Lower lobe of right lung (tissue), 2 donors: ENCODE measurements around the gene TMEM138. TPM values are rescaled to one million over a fixed set of nuclear protein-coding genes. Genes with fewer than 3 reads are reported as not detected.

Source experiments
- ATAC-seq, 2 donors: fragments of 200-7000 bp; cut with Tn5 transposase; one replicate each; pipeline ENCODE4 v1.9.1; 2020 to 2022; ENCODE audit warnings: mild to moderate bottlenecking in 2 of 2, moderate library complexity in 2 of 2
- DNase-seq: peaks from one replicate; pipeline ENCODE4 v3.0.0-alpha.2; 2020
- H3K27ac ChIP-seq: fragments of 200-600 bp; one replicate; pipeline ENCODE4 v1.8.0; 2022
- H3K27me3 ChIP-seq: fragments of 200-600 bp; one replicate; pipeline ENCODE4 v1.8.0; 2022; ENCODE audit warnings: low read depth
- H3K36me3 ChIP-seq: fragments of 200-600 bp; one replicate; pipeline ENCODE4 v1.8.0; 2022; ENCODE audit warnings: mild to moderate bottlenecking
- H3K4me1 ChIP-seq: fragments of 200-600 bp; one replicate; pipeline ENCODE4 v1.8.0; 2022
- H3K4me3 ChIP-seq: fragments of 200-600 bp; one replicate; pipeline ENCODE4 v1.8.0; 2022; ENCODE audit warnings: mild to moderate bottlenecking
- H3K9me3 ChIP-seq: fragments of 200-600 bp; one replicate; pipeline ENCODE4 v1.8.0; 2022
- CTCF ChIP-seq: fragments of 200-600 bp; IDR thresholded peaks from one replicate; pipeline ENCODE4 v1.8.0; 2022; ENCODE audit warnings: antibody characterized with exemption, mild to moderate bottlenecking
- intact Hi-C: fragments of 100-400 bp; cut with DNase I; formaldehyde crosslinking; loops from one replicate; pipeline ENCODE4 v1.11.0; 2022
- total RNA-seq: library from RNA; stranded (reverse); fragmentation: NEBNext Ultra II Directional; extraction: Animal tissue kit (Norgen Biotek cat#: 25700); gene quantifications from one replicate; pipeline ENCODE4 v1.2.1, GENCODE V29; 2021
- donor health status: DM: no; HTN: yes; CAD: no; lungs with severe emphysema.

TMEM138 gene
- total RNA-seq, 1 donor from 2014 or later: 38.9 TPM

GRCh38 chr11:61343792-61344745 is 18.1 kb upstream of the TMEM138 start:
- Histone ChIP-seq H3K9me3 (no peaks in the 10 kb centered on the region), H3K4me3 (no peak overlapping the region), H3K27ac (no peak overlapping the region), H3K36me3 (peaks cover 48% of the 10 kb centered on the region), H3K27me3 (no peaks in the 10 kb centered on the region), H3K4me1 (no peaks in the 10 kb centered on the region)
- no peak for DNase-seq
- no peak for ATAC-seq
- no peak for TF ChIP-seq CTCF
- intact Hi-C loops: no loop called here

DNA sequence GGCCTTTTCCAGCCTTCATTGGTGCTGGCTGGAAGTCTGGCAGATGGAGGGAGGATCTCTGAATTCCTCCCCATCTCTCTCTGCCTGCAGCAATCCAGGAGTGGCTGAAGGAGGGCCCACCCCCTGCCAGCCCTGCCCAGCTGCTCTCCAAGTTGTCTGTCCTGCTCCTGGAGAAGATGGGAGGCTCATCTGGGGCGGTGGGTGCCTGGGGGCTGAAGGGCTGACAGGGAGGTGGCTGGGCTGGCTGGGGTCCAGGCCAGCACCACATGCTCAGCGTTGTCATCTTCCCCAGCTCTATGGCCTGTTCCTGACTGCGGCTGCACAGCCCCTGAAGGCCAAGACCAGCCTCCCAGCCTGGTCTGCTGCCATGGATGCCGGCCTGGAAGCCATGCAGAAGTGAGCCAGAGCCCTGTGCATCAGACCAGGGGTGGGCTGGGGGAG is 17.0 kb upstream of the TMEM138 start:
- no peak for ATAC-seq
- no peak overlapping the region for H3K27ac ChIP-seq
- H3K36me3 ChIP-seq: peaks cover 59% of the 10 kb centered on the region
- intact Hi-C loops: no loop called here
- H3K4me1 ChIP-seq: no peaks in the 10 kb centered on the region
- no peaks in the 10 kb centered on the region for H3K9me3 ChIP-seq
- no peak for TF ChIP-seq CTCF
- no peak for DNase-seq
- no peak overlapping the region for H3K4me3 ChIP-seq
- no peaks in the 10 kb centered on the region for H3K27me3 ChIP-seq

DNA sequence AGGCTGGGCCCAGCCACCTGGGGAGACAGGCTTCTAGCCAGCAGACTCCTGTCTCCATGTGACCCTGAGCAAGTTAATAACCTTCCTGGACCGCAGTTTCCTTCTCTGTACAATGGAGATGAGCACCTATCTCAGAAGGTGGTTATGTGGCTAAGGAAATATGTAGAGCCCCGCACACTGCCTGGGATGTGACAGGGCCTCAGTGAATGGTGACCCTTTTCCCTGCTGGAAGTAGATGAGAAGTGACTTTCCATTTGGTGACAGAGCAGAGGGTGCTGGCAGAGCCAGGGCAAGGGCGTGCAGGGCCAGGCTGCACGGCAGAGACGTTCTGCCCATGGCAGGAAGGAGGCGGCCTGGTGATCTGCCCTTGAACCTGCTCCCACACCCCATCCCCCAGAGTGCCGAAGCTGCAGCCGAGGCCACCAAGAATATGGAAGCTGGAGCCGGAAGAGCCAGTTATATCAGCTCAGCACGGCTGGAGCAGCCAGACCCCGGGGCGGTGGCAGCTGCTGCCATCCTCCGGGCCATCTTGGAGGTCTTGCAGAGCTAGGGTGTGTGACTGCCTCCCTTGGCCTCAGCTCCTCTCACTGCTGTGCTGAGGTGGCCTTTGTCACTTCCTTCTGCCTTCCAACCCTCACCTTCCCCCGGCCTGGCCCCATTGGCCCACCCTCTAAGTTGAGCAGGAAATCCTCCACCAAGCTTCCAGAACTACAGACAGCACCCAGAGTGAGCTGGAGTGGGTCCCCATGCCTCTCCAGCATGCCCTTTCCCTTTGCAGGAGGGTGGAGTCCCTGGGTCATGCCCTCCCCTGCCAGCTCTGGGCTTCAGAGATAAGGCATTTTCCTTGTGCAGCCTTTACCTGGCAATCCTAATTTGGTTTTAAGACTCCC is 16.0 kb upstream of the TMEM138 start:
- Histone ChIP-seq H3K9me3 (no peaks in the 10 kb centered on the region), H3K4me1 (no peaks in the 10 kb centered on the region), H3K27ac (no peak overlapping the region), H3K27me3 (no peaks in the 10 kb centered on the region), H3K36me3 (peaks cover 69% of the 10 kb centered on the region), H3K4me3 (no peak overlapping the region)
- ATAC-seq: no peak
- intact Hi-C loops: no loop called here
- DNase-seq: no peak
- no peak for TF ChIP-seq CTCF

- H3K36me3 ChIP-seq: peaks cover 76% of the 10 kb centered on the region
- intact Hi-C loops: no loop called here
- ATAC-seq (peak in 1 of 2 donors; percentile 45), DNase-seq (no peak)
- no peak overlapping the region for H3K4me3 ChIP-seq
- no peak overlapping the region for H3K27ac ChIP-seq
- no peak for TF ChIP-seq CTCF
- H3K9me3 ChIP-seq: no peaks in the 10 kb centered on the region
- no peaks in the 10 kb centered on the region for H3K27me3 ChIP-seq
- H3K4me1 ChIP-seq: no peaks in the 10 kb centered on the region
Observed at GRCh38 chr11:61347916-61348461, 14.2 kb upstream of the TMEM138 start.

- TF ChIP-seq CTCF: no peak
- intact Hi-C loops: no loop called here
Observed at GRCh38 chr11:61349189-61349751, 12.9 kb upstream of the TMEM138 start.

More at GRCh38 chr11:61349189-61349751, 12.9 kb upstream of the TMEM138 start:
- no peak for ATAC-seq
- no peak for DNase-seq
- Histone ChIP-seq H3K4me1 (no peaks in the 10 kb centered on the region), H3K27ac (no peak overlapping the region), H3K36me3 (peaks cover 89% of the 10 kb centered on the region), H3K9me3 (no peaks in the 10 kb centered on the region), H3K4me3 (no peak overlapping the region), H3K27me3 (no peaks in the 10 kb centered on the region)
